Progenitor cell of endocrine pancreas (in vitro differentiated cells): ENCODE measurements around the gene CPEB4. TPM values are rescaled to one million over a fixed set of nuclear protein-coding genes. Genes with fewer than 3 reads are reported as not detected.

ENCODE experiments used
- DNase-seq: peaks from one replicate; pipeline ENCODE4 v3.0.0; 2021; ENCODE audit warnings: low spot score; ENCODE audit not compliant: unreplicated experiment
- H3K27ac Mint-ChIP-seq: 2 replicates; pipeline ENCODE4 v1.8.0; 2021; ENCODE audit warnings: mild to moderate bottlenecking, moderate library complexity, mixed read lengths
- H3K27me3 Mint-ChIP-seq: 2 replicates; pipeline ENCODE4 v1.8.0; 2021; ENCODE audit warnings: mixed read lengths
- H3K36me3 Mint-ChIP-seq: 2 replicates; pipeline ENCODE4 v1.8.0; 2022; ENCODE audit warnings: mixed read lengths; ENCODE audit not compliant: insufficient read depth
- H3K4me1 Mint-ChIP-seq: 2 replicates; pipeline ENCODE4 v1.8.0; 2021; ENCODE audit warnings: low read depth, mixed read lengths
- H3K4me3 Mint-ChIP-seq: 2 replicates; pipeline ENCODE4 v1.8.0; 2021; ENCODE audit warnings: low read depth, mild to moderate bottlenecking, moderate library complexity, mixed read lengths
- H3K9me3 Mint-ChIP-seq: 2 replicates; pipeline ENCODE4 v1.8.0; 2021; ENCODE audit warnings: low read depth, mixed read lengths
- total RNA-seq: library from RNA; stranded (reverse); gene quantifications from 2 replicates; pipeline ENCODE4 v1.2.1, GENCODE V29; 2021
- TF ChIP-seq, protein P1 (sequence below): fragments of 200-600 bp; sonication (generic); IDR thresholded peaks from one replicate; pipeline ENCODE4 v1.5.0; 2021; ENCODE audit warnings: antibody characterized with exemption, mild to moderate bottlenecking; ENCODE audit not compliant: unreplicated experiment

The CPEB4 gene
- total RNA-seq, 1 donor from 2014 or later: 16.7 TPM

DNA sequence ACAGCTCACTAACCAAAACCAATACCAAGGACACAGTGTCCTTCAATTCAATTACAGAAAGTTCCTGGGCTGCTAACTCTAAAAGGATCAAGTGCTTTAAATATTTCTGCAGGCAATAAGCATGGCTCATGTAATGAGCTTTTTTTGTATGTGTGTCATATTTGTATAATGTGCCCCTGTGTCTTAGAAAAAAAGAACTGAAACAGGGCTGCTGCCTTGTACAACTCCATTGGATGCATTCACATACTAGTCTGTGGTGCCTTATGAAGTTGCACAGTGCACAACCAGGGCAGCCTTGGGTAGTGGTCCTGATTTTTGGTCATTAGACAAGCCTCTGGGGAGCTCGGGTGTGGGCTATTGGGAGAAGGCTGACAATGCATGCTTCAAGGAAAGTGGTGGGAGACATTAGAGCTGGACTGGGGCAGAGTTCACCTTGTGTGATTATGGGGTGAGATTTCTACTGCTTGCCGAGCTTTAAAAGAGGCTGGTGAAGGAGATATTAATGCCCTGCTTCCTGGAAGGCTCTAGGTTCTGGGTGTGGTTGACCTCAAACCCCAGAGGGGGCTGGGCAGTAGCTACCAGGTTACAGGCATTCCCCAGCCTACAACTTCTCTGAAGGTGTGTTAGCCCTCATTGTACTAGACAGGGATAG lies 3.6 kb upstream of the CPEB4 start:
- no peak overlapping the region for H3K27ac Mint-ChIP-seq
- H3K9me3 Mint-ChIP-seq: no peaks in the 10 kb centered on the region
- peaks cover 14% of the 10 kb centered on the region for H3K4me1 Mint-ChIP-seq
- H3K4me3 Mint-ChIP-seq: no peak overlapping the region
- peaks cover 4% of the 10 kb centered on the region for H3K27me3 Mint-ChIP-seq
- TF ChIP-seq, protein P1, sequence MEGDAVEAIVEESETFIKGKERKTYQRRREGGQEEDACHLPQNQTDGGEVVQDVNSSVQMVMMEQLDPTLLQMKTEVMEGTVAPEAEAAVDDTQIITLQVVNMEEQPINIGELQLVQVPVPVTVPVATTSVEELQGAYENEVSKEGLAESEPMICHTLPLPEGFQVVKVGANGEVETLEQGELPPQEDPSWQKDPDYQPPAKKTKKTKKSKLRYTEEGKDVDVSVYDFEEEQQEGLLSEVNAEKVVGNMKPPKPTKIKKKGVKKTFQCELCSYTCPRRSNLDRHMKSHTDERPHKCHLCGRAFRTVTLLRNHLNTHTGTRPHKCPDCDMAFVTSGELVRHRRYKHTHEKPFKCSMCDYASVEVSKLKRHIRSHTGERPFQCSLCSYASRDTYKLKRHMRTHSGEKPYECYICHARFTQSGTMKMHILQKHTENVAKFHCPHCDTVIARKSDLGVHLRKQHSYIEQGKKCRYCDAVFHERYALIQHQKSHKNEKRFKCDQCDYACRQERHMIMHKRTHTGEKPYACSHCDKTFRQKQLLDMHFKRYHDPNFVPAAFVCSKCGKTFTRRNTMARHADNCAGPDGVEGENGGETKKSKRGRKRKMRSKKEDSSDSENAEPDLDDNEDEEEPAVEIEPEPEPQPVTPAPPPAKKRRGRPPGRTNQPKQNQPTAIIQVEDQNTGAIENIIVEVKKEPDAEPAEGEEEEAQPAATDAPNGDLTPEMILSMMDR: no peak
- DNase-seq: no peak
- no peaks in the 10 kb centered on the region for H3K36me3 Mint-ChIP-seq

DNA sequence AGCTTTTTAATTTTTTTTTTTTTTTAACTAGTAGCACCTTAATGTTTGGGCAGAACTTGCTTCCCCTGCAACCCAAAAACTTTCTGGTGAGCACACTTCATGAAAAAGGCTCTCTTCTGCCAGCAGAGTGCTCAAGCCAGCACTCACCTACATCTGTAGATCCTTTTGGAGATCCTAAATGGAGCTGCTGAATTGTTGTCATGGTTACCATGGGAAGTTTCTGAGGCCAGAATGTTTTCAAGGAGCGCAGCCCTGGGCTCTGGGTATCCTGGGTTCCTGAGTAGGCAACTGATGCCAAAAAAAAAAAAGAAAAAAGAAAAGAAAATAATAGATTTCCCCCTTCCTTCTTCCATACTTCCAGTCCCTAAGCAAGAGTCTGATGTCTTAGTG lies 3.1 kb upstream of the CPEB4 start:
- no peak overlapping the region for H3K4me3 Mint-ChIP-seq
- no peak overlapping the region for H3K27ac Mint-ChIP-seq
- no peaks in the 10 kb centered on the region for H3K9me3 Mint-ChIP-seq
- no peak for DNase-seq
- H3K36me3 Mint-ChIP-seq: no peaks in the 10 kb centered on the region
- H3K27me3 Mint-ChIP-seq: peaks cover 6% of the 10 kb centered on the region
- TF ChIP-seq, protein P1: no peak
- H3K4me1 Mint-ChIP-seq: peaks cover 18% of the 10 kb centered on the region

DNA sequence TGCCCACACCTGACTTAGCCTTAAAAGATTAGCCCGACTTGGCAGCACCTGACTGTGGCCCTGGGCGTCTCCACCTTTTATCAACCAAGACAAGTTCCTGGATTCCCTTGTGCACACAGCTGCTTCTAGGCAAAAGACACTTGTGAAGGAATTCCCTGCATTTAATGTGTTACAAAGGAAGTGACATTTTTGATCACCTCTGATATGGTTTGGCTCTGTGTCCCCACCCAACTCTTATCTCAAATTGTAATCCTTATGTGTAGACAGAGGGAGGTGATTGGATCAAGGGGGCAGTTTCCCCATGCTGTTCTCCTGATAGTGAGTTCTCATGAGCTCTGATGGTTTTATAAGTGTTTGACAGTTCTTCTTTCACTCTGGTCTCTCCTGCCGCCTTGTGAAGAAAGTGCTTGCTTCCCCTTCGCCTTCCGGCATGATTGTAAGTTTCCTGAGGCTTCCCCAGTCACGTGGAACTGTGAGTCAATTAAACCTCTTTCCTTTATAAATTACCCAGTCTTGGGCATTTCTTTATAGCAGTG lies 2.6 kb upstream of the CPEB4 start:
- Mint-ChIP-seq H3K27me3 (peaks cover 10% of the 10 kb centered on the region), H3K4me3 (no peak overlapping the region), H3K9me3 (no peaks in the 10 kb centered on the region)

DNA sequence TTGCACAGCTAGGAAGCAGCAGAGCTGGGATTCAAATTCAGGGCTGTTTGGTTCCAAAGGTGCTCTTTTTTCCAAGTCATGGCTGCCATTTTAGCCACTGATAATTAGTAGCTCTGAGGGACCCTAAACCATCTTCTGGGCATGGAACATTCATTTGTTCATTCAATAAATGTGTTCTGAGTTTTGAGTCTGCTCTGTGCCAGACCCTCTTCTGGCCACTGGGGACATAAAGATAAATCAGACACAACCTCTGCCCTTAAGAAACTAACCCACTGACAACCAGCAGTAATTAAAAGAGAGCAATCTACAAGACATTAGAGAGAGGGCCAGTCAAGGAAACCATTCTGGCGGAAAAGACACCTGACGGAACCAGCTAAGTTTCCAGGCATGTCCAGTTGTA lies 2.0 kb upstream of the CPEB4 start:
- H3K4me3 Mint-ChIP-seq: no peak overlapping the region
- peaks cover 10% of the 10 kb centered on the region for H3K27me3 Mint-ChIP-seq
- H3K9me3 Mint-ChIP-seq: no peaks in the 10 kb centered on the region
- no peak for DNase-seq
- no peaks in the 10 kb centered on the region for H3K36me3 Mint-ChIP-seq
- peak overlapping the region; percentile 65 for H3K27ac Mint-ChIP-seq
- peaks cover 27% of the 10 kb centered on the region for H3K4me1 Mint-ChIP-seq
- TF ChIP-seq, protein P1: peak; percentile 18

More for the DNA sequence above, 2.6 kb upstream of the CPEB4 start:
- Mint-ChIP-seq H3K4me1 (peaks cover 23% of the 10 kb centered on the region), H3K27ac (no peak overlapping the region), H3K36me3 (no peaks in the 10 kb centered on the region)
- no peak for DNase-seq
- TF ChIP-seq, protein P1: no peak

DNA sequence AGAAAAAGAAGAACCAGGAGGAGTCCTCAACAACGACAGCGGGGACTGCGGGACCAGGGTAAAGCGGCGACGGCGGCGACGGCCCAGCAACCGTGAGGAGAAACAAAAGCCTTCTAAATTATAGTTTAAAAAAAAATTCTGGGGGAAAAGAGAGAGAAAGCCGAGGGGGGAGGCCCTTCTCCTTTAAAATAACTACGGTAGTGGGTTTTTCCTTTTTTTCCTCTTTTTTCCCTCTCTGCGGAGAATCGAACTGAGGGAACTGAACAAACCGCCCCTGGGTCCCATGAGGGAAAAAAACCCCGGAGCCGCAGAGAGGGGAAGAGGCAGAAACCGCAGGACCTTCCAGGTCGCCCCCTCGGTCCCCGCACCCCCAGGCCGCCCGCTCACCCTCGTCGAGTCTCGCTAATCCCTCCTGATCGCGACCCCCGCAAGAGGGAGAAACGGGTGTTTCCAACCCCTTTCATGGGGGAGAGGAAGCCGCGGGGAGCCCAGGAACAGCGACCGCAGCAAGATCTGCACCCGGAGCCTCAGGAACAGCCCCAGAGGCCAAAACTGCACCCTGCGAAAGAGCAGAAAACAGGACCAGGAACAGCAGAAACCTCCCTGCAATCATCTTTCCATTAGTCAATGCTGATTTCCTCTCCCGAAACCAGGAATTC lies 453 bp downstream of the CPEB4 start:
- peak overlapping the region; percentile 98 for H3K4me3 Mint-ChIP-seq
- no peak for DNase-seq
- TF ChIP-seq, protein P1: no peak
- H3K4me1 Mint-ChIP-seq: peaks cover 39% of the 10 kb centered on the region
- no peaks in the 10 kb centered on the region for H3K9me3 Mint-ChIP-seq
- H3K27ac Mint-ChIP-seq: peak overlapping the region; percentile 100
- H3K36me3 Mint-ChIP-seq: no peaks in the 10 kb centered on the region
- peaks cover 10% of the 10 kb centered on the region for H3K27me3 Mint-ChIP-seq
